IMR-90 (cell line): ENCODE data around the gene NUP88.

Experiments used
- CTCF ChIP-seq: conservative IDR thresholded peaks from 2 replicates; pipeline ENCODE4 v1.5.1; 2012; ENCODE audit warnings: mild to moderate bottlenecking, low read depth, low read length, improper control_type of control experiment
- MXI1 ChIP-seq: IDR thresholded peaks from 2 replicates; pipeline ENCODE4 v1.6.1; 2012; ENCODE audit warnings: low read depth, mild to moderate bottlenecking, low read length, moderate library complexity, borderline replicate concordance
- POLR2A ChIP-seq: IDR thresholded peaks from 2 replicates; pipeline ENCODE4 v1.6.1; 2012; ENCODE audit warnings: mild to moderate bottlenecking, low read depth, low read length
- RAD21 ChIP-seq: IDR thresholded peaks from 2 replicates; pipeline ENCODE4 v1.6.1; 2012; ENCODE audit warnings: low read length, improper control_type of control experiment

DNA sequence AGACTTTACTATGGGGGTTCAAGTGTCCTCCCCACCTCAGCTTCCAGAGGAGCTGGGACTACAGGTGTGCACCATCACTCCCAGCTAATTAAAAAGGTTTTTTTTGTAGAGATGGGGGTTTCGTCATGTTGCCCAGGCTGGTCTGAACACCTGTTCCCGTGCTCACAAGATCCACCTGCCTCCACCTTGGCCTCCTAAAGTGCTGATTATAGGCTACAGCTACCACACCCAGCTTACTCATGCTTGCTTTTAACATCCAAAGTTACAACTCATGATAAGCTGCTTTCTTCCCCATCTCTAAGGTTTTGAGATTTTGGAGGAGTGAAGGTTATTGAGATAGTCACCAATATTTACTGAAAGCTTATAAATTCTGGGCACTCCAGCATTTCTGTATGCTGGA lies 2.6 kb downstream of the NUP88 start:
- TF ChIP-seq MXI1 (no peak), RAD21 (no peak), CTCF (no peak), POLR2A (no peak)
